ENCODE results near the gene CLEC3B. TPM values are rescaled to one million over a fixed set of nuclear protein-coding genes. Genes with fewer than 3 reads are reported as not detected.

CLEC3B gene
- polyA plus RNA-seq, 2 of the 4 experiments (the other 2 are of a cell fraction): not detected

- no peak overlapping the region for H3K27ac ChIP-seq
- WGBS (ENCODE audit: missing lambda C conversion rate): 49% methylated on average over 3 of the region's 4 CpGs
- H3K4me3 ChIP-seq: no peak overlapping the region
- CTCF ChIA-PET: interaction anchor here (1.7 kb wide), 1 partner anchor 143 kb away, joined by 5 read pairs; no protein-coding TSS in a partner anchor
- no peak for TF ChIP-seq RNF2 (IDR thresholded peaks at IDR 0.05; ENCODE audit: borderline replicate concordance, low read depth)
- TF ChIP-seq ZSCAN20 (CRISPR knock-in tag; IDR thresholded peaks at IDR 0.05): no peak
- no peak for TF ChIP-seq NPAS2 (CRISPR knock-in tag; IDR thresholded peaks at IDR 0.05; ENCODE audit: borderline replicate concordance)
- TF ChIP-seq MAZ (IDR thresholded peaks at IDR 0.05; ENCODE audit: borderline replicate concordance, low read depth, low read length): no peak
- no peak for TF ChIP-seq NFE2L2 (conservative IDR thresholded peaks at IDR 0.05; ENCODE audit: low read length)
- TF ChIP-seq CBX8 (IDR thresholded peaks at IDR 0.05): no peak
- TF ChIP-seq CEBPB (IDR thresholded peaks at IDR 0.05): no peak
- no peak for TF ChIP-seq ZC3H11A (IDR thresholded peaks at IDR 0.05)
- no peak for TF ChIP-seq JUN (IDR thresholded peaks at IDR 0.05)
- TF ChIP-seq CHD4 (IDR thresholded peaks at IDR 0.05; ENCODE audit: borderline replicate concordance): no peak
- TF ChIP-seq FOSL2 (IDR thresholded peaks at IDR 0.05): no peak
- no peak for TF ChIP-seq FOSL2 (CRISPR knock-in tag; IDR thresholded peaks at IDR 0.05)
- TF ChIP-seq HOXB13 (CRISPR knock-in tag; IDR thresholded peaks at IDR 0.05; ENCODE audit: low read depth): no peak
- no peak for TF ChIP-seq RFX5 (IDR thresholded peaks at IDR 0.05)
- TF ChIP-seq CHD2 (IDR thresholded peaks at IDR 0.05; ENCODE audit: low read length, partially characterized antibody): no peak
- H3K4me1 ChIP-seq: no peaks in the 10 kb centered on the region
- H3K4me2 ChIP-seq: no peak overlapping the region
- no peak for DNase-seq (ENCODE audit: low read depth in 1 of 2, low spot score in 1 of 2)
- POLR2A ChIA-PET: no interaction called here
- no peak for FAIRE-seq
- H3K9me3 ChIP-seq: no peaks in the 10 kb centered on the region
- ATAC-seq: no peak
Observed at GRCh38 chr3:45067486-45067885, 41.4 kb downstream of the CLEC3B start.

DNA sequence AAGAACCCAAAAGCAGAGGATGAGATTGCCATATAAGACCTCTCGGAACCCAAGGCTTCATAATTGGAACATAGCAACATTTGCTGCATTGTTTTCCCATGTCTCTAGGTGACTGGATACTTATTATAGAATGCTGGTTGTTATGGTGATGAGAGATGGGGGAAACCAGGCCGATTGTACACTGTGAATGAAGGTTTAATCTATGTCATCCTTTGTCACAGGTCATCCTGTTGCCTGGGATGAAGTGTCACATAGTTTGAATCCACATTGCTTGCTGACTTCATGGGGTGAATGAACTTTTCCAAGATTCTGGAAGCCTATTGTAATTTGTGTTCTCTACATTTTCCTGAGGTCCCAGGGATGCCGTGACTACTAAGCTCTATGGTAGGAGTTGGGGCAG lies 41.8 kb downstream of the CLEC3B start:
- H3K4me2 ChIP-seq: no peak overlapping the region
- DNase-seq (ENCODE audit: low read depth in 1 of 2, low spot score in 1 of 2) (no peak), ATAC-seq (no peak), FAIRE-seq (no peak)
- no peaks in the 10 kb centered on the region for H3K9me3 ChIP-seq
- CTCF ChIA-PET: interaction anchor here (1.7 kb wide), 1 partner anchor 143 kb away, joined by 5 read pairs; no protein-coding TSS in a partner anchor
- H3K4me3 ChIP-seq: no peak overlapping the region
- no peak overlapping the region for H3K27ac ChIP-seq
- no peaks in the 10 kb centered on the region for H3K4me1 ChIP-seq
- TF ChIP-seq FOSL2 (IDR thresholded peaks at IDR 0.05): no peak
- no peak for TF ChIP-seq FOSL2 (CRISPR knock-in tag; IDR thresholded peaks at IDR 0.05)
- no peak for TF ChIP-seq USF2 (IDR thresholded peaks at IDR 0.05)
- TF ChIP-seq HOXA7 (CRISPR knock-in tag; IDR thresholded peaks at IDR 0.05): no peak
- TF ChIP-seq FOXS1 (CRISPR knock-in tag; IDR thresholded peaks at IDR 0.05): no peak
- no peak for TF ChIP-seq CHD4 (IDR thresholded peaks at IDR 0.05; ENCODE audit: borderline replicate concordance)
- TF ChIP-seq SMC3 (IDR thresholded peaks at IDR 0.05): no peak
- TF ChIP-seq ZC3H11A (IDR thresholded peaks at IDR 0.05): no peak
- no peak for TF ChIP-seq JUN (IDR thresholded peaks at IDR 0.05)
- TF ChIP-seq POLR2A (IDR thresholded peaks at IDR 0.05; ENCODE audit: low read length): no peak
- TF ChIP-seq RAD21 (conservative IDR thresholded peaks at IDR 0.05 in 1 of 2, IDR thresholded peaks at IDR 0.05 in 1 of 2): no peak
- no peak for TF ChIP-seq ZSCAN20 (CRISPR knock-in tag; IDR thresholded peaks at IDR 0.05)
- no peak for TF ChIP-seq HOXB13 (CRISPR knock-in tag; IDR thresholded peaks at IDR 0.05; ENCODE audit: low read depth)
- POLR2A ChIA-PET: no interaction called here
- WGBS (ENCODE audit: missing lambda C conversion rate): 62% methylated on average over 3 of the region's 3 CpGs

DNA sequence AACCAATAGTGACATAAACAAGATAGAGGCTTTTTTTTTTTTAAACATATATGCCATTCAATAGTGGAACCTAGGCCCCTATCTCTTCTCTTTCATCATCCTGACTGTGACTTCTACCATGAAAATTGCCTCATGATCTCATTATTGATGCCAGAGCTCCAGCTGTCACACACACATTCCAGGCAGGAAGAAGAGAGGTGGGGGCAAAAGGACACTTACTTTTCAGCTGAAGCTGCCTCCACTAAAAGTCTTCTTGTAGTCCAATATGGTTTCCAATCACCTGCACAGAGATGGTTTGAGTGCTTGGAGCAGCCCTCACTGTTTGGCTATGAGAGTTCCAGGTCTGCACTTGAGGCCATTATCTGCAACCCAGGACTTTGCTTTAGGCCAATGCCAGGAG lies 45.0 kb downstream of the CLEC3B start:
- no peak for ATAC-seq
- CTCF ChIA-PET: no interaction called here
- H3K4me1 ChIP-seq: no peaks in the 10 kb centered on the region
- no peak for TF ChIP-seq CHD4 (IDR thresholded peaks at IDR 0.05; ENCODE audit: borderline replicate concordance)
- no peak for TF ChIP-seq MAFK (IDR thresholded peaks at IDR 0.05; ENCODE audit: partially characterized antibody)
- no peak for TF ChIP-seq ZFP36 (IDR thresholded peaks at IDR 0.05; ENCODE audit: borderline replicate concordance, partially characterized antibody)
- TF ChIP-seq NPAS2 (CRISPR knock-in tag; IDR thresholded peaks at IDR 0.05; ENCODE audit: borderline replicate concordance): no peak
- TF ChIP-seq JUN (IDR thresholded peaks at IDR 0.05): no peak
- no peak for TF ChIP-seq CTCF (IDR thresholded peaks at IDR 0.05)
- no peak for TF ChIP-seq BCL3 (IDR thresholded peaks at IDR 0.05)
- no peak for TF ChIP-seq MAZ (IDR thresholded peaks at IDR 0.05; ENCODE audit: borderline replicate concordance, low read depth, low read length)
- no peak for TF ChIP-seq KDM1A (IDR thresholded peaks at IDR 0.05; ENCODE audit: low read depth)
- no peak for TF ChIP-seq CHD2 (IDR thresholded peaks at IDR 0.05; ENCODE audit: low read length, partially characterized antibody)
- H3K4me3 ChIP-seq: no peak overlapping the region
- FAIRE-seq: no peak
- H3K9me3 ChIP-seq: no peaks in the 10 kb centered on the region
- no peak for DNase-seq (ENCODE audit: low read depth in 1 of 2, low spot score in 1 of 2)
- POLR2A ChIA-PET: no interaction called here
- H3K27ac ChIP-seq: no peak overlapping the region
- no peak overlapping the region for H3K4me2 ChIP-seq
